H9 (cell line): Measurements from ENCODE around the gene SLC24A4. TPM values are rescaled to one million over a fixed set of nuclear protein-coding genes. Genes with fewer than 3 reads are reported as not detected.

Experiments used
- DNase-seq: peaks from one replicate; pipeline ENCODE4 v3.0.0-alpha.2; 2017
- H2AFZ ChIP-seq: one replicate; pipeline ENCODE4 v1.6.1; 2013; ENCODE audit warnings: mild to moderate bottlenecking, low read length, control low read depth, moderate library complexity
- H2AK5ac ChIP-seq: 2 replicates; pipeline ENCODE4 v1.6.1; 2013; ENCODE audit warnings: low read length, control low read depth, mixed read lengths; ENCODE audit not compliant: insufficient read length
- H2BK120ac ChIP-seq: one replicate; pipeline ENCODE4 v1.6.1; 2013; ENCODE audit warnings: low read depth, mild to moderate bottlenecking, low read length, control low read depth, inconsistent platforms; ENCODE audit not compliant: poor library complexity, severe bottlenecking
- H2BK12ac ChIP-seq: 2 replicates; pipeline ENCODE4 v1.6.1; 2013; ENCODE audit warnings: low read length, control low read depth, mixed read lengths, low read depth; ENCODE audit not compliant: insufficient read length
- H2BK15ac ChIP-seq: 2 replicates; pipeline ENCODE4 v1.6.1; 2013; ENCODE audit warnings: low read depth, low read length, control low read depth
- H2BK20ac ChIP-seq: one replicate; pipeline ENCODE4 v1.6.1; 2013; ENCODE audit warnings: low read depth, mild to moderate bottlenecking, low read length, control low read depth, inconsistent platforms; ENCODE audit not compliant: poor library complexity, severe bottlenecking
- H2BK5ac ChIP-seq: 2 replicates; pipeline ENCODE4 v1.6.1; 2013; ENCODE audit warnings: low read length, control low read depth, mixed read lengths; ENCODE audit not compliant: insufficient read length
- H3K14ac ChIP-seq: 2 replicates; pipeline ENCODE4 v1.6.1; 2013; ENCODE audit warnings: low read length, control low read depth; ENCODE audit not compliant: insufficient read depth
- H3K18ac ChIP-seq: 2 replicates; pipeline ENCODE4 v1.6.1; 2013; ENCODE audit warnings: low read depth, mild to moderate bottlenecking, mixed read lengths, low read length, control low read depth; ENCODE audit not compliant: insufficient read length
- H3K23ac ChIP-seq: 2 replicates; pipeline ENCODE4 v1.6.1; 2013; ENCODE audit warnings: low read length, control low read depth, mixed read lengths, low read depth; ENCODE audit not compliant: insufficient read length
- H3K23me2 ChIP-seq: 2 replicates; pipeline ENCODE4 v1.6.1; 2013; ENCODE audit warnings: low read depth, mild to moderate bottlenecking, mixed read lengths, low read length, control low read depth; ENCODE audit not compliant: insufficient read length, poor library complexity, severe bottlenecking
- H3K27ac ChIP-seq: 2 replicates; pipeline ENCODE4 v1.5.1; 2013; ENCODE audit warnings: low read length, control low read depth, mixed read lengths, low read depth; ENCODE audit not compliant: insufficient read length
- H3K27me3 ChIP-seq: 2 replicates; pipeline ENCODE4 v1.6.1; 2013; ENCODE audit warnings: low read length, control low read depth, inconsistent platforms; ENCODE audit not compliant: insufficient read depth
- H3K4ac ChIP-seq: 2 replicates; pipeline ENCODE4 v1.6.1; 2013; ENCODE audit warnings: low read depth, mild to moderate bottlenecking, control low read depth, inconsistent platforms, low read length, moderate library complexity
- H3K4me1 ChIP-seq: 2 replicates; pipeline ENCODE4 v1.6.1; 2013; ENCODE audit warnings: low read length, control low read depth, inconsistent platforms; ENCODE audit not compliant: insufficient read depth
- H3K4me2 ChIP-seq: 2 replicates; pipeline ENCODE4 v1.6.1; 2013; ENCODE audit warnings: low read length, control low read depth, mixed read lengths; ENCODE audit not compliant: insufficient read length, insufficient read depth
- H3K56ac ChIP-seq: 2 replicates; pipeline ENCODE4 v1.6.1; 2013; ENCODE audit warnings: low read depth, mild to moderate bottlenecking, mixed read lengths, low read length, control low read depth; ENCODE audit not compliant: insufficient read length
- H3K79me1 ChIP-seq: 2 replicates; pipeline ENCODE4 v1.6.1; 2013; ENCODE audit warnings: low read depth, mild to moderate bottlenecking, moderate library complexity, low read length, control low read depth, inconsistent platforms; ENCODE audit not compliant: insufficient read depth, poor library complexity, severe bottlenecking
- H3K79me2 ChIP-seq: 2 replicates; pipeline ENCODE4 v1.6.1; 2013; ENCODE audit warnings: low read length, control low read depth, inconsistent platforms; ENCODE audit not compliant: insufficient read depth
- H3K9ac ChIP-seq: 2 replicates; pipeline ENCODE4 v1.6.1; 2013; ENCODE audit warnings: low read length, control low read depth, mixed read lengths; ENCODE audit not compliant: insufficient read length; ENCODE audit errors: extremely low read depth
- H3K9me3 ChIP-seq: one replicate; pipeline ENCODE4 v1.6.1; 2013; ENCODE audit warnings: low read depth, low read length, inconsistent platforms; ENCODE audit not compliant: control insufficient read depth
- H3T11ph ChIP-seq: one replicate; pipeline ENCODE4 v1.6.1; 2013; ENCODE audit warnings: mild to moderate bottlenecking, low read length, control low read depth, inconsistent platforms
- H4K20me1 ChIP-seq: one replicate; pipeline ENCODE4 v1.6.1; 2013; ENCODE audit not compliant: control insufficient read depth, insufficient read length, insufficient read depth
- H4K5ac ChIP-seq: 2 replicates; pipeline ENCODE4 v1.6.1; 2013; ENCODE audit warnings: low read depth, mild to moderate bottlenecking, mixed read lengths, low read length, control low read depth; ENCODE audit not compliant: insufficient read length
- H4K8ac ChIP-seq: replicated peaks from 2 replicates; pipeline ENCODE4 v1.6.1; 2013; ENCODE audit warnings: low read length, control low read depth, mixed read lengths, low read depth; ENCODE audit not compliant: insufficient read length
- H4K91ac ChIP-seq: 2 replicates; pipeline ENCODE4 v1.6.1; 2013; ENCODE audit warnings: low read depth, mild to moderate bottlenecking, moderate library complexity, mixed read lengths, low read length, control low read depth; ENCODE audit not compliant: insufficient read length
- H3K27ac Mint-ChIP-seq, 3 experiments: 2 replicates in 2 of 3; 3 replicates in 1 of 3; pipeline ENCODE4 v1.8.0; 2020 to 2021; ENCODE audit warnings: mixed read lengths in 3 of 3, mild to moderate bottlenecking in 1 of 3, moderate library complexity in 1 of 3
- H3K27me3 Mint-ChIP-seq: 2 replicates; pipeline ENCODE4 v1.8.0; 2021; ENCODE audit warnings: low read depth, mild to moderate bottlenecking, moderate library complexity, mixed read lengths
- H3K36me3 Mint-ChIP-seq, 3 experiments: 2 replicates in 2 of 3; 3 replicates in 1 of 3; pipeline ENCODE4 v1.8.0; 2020 to 2021; ENCODE audit warnings: low read depth in 3 of 3, mixed read lengths in 3 of 3; ENCODE audit not compliant: insufficient read depth in 1 of 3
- H3K4me1 Mint-ChIP-seq, 2 experiments: 2 replicates each; pipeline ENCODE4 v1.8.0; 2020; ENCODE audit warnings: mixed read lengths in 2 of 2
- H3K4me3 Mint-ChIP-seq, 2 experiments: 2 replicates in 1 of 2; 3 replicates in 1 of 2; pipeline ENCODE4 v1.8.0; 2020 to 2021; ENCODE audit warnings: mild to moderate bottlenecking in 2 of 2, mixed read lengths in 2 of 2, moderate library complexity in 1 of 2
- H3K9me3 Mint-ChIP-seq, 2 experiments: 2 replicates in 1 of 2; 3 replicates in 1 of 2; pipeline ENCODE4 v1.8.0; 2020; ENCODE audit warnings: mild to moderate bottlenecking in 2 of 2, mixed read lengths in 2 of 2, moderate library complexity in 1 of 2
- CTCF ChIP-seq: fragments of 200-600 bp; sonication (generic); conservative IDR thresholded peaks from 3 replicates; pipeline ENCODE4 v1.8.0; 2021; ENCODE audit warnings: antibody characterized with exemption, mild to moderate bottlenecking
- WGBS: extraction: QIAGEN DNeasy Blood & Tissue Kit; methylation state at CpG from one replicate; pipeline ENCODE4 v1.1.7; 2013; ENCODE audit warnings: missing lambda C conversion rate, low lambda C conversion rate, mixed read lengths; ENCODE audit not compliant: insufficient read length; ENCODE audit errors: extremely low coverage; 5-methylcytosine and 5-hydroxymethylcytosine counted together
- total RNA-seq: library from RNA; stranded (reverse); gene quantifications from 2 replicates; pipeline ENCODE4 v1.2.1, GENCODE V29; 2021

SLC24A4 gene
- total RNA-seq, 1 experiment from 2014 or later: 0.24 TPM

- peak; percentile 17 for DNase-seq
- H2BK120ac ChIP-seq: no peak overlapping the region
- no peak overlapping the region for H3K4me2 ChIP-seq
- H3K36me3 Mint-ChIP-seq: no peaks in the 10 kb centered on the region
- no peak overlapping the region for H4K8ac ChIP-seq
- H3K79me2 ChIP-seq: no peaks in the 10 kb centered on the region
- no peak overlapping the region for H2BK5ac ChIP-seq
- no peak overlapping the region for H3K4ac ChIP-seq
- no peaks in the 10 kb centered on the region; the same call in 1 of the 2 replicates for H3K4me1 ChIP-seq
- no peak overlapping the region for H3K4me3 Mint-ChIP-seq
- no peak overlapping the region for H4K91ac ChIP-seq
- H2AK5ac ChIP-seq: no peak overlapping the region
- TF ChIP-seq CTCF: no peak
- no peaks in the 10 kb centered on the region for H3K9me3 Mint-ChIP-seq
- no peaks in the 10 kb centered on the region for H3K9me3 ChIP-seq
- no CpG with 5 or more reads among the region's 10 CpGs for WGBS
- H3K23ac ChIP-seq: no peak overlapping the region
- peaks cover 14 to 17% of the 10 kb centered on the region in 2 experiments for H3K4me1 Mint-ChIP-seq
- H3K27ac ChIP-seq: no peak overlapping the region
- no peaks in the 10 kb centered on the region for H3K23me2 ChIP-seq
- no peak overlapping the region for H4K5ac ChIP-seq
- H3K14ac ChIP-seq: no peak overlapping the region
- H3T11ph ChIP-seq: no peak overlapping the region
- H3K27ac Mint-ChIP-seq: no peak overlapping the region
- H2AFZ ChIP-seq: no peak overlapping the region
- H2BK12ac ChIP-seq: no peak overlapping the region
- H3K9ac ChIP-seq: no peak overlapping the region
- H2BK15ac ChIP-seq: no peak overlapping the region
- peaks cover 18% of the 10 kb centered on the region for H3K27me3 Mint-ChIP-seq
- H3K18ac ChIP-seq: no peak overlapping the region
- no peaks in the 10 kb centered on the region for H3K27me3 ChIP-seq
- no peaks in the 10 kb centered on the region for H3K79me1 ChIP-seq
- no peak overlapping the region for H3K56ac ChIP-seq
- no peaks in the 10 kb centered on the region for H4K20me1 ChIP-seq
- H2BK20ac ChIP-seq: no peak overlapping the region
Observed at GRCh38 chr14:92493024-92493423, 170.1 kb downstream of the SLC24A4 start.
